RCC 7860 (cell line): ENCODE results near the gene TGIF2.
A peak's percentile ranks its signal among the peaks of the same experiment; 100 is the strongest.
"Not testable (repeated sequence)": the region's sequence is repeated elsewhere in the genome, so short reads cannot be mapped to it uniquely, and the experiment has no call there.

Experiments
- DNase-seq: peaks from one replicate; pipeline ENCODE4 v3.0.0-alpha.2; 2015; ENCODE audit warnings: low spot score
- FAIRE-seq: peaks from 2 replicates; lab custom pipeline; 2012; peaks lifted over from hg19 to GRCh38; lab: Jason Lieb, UNC

Gene TGIF2

DNA sequence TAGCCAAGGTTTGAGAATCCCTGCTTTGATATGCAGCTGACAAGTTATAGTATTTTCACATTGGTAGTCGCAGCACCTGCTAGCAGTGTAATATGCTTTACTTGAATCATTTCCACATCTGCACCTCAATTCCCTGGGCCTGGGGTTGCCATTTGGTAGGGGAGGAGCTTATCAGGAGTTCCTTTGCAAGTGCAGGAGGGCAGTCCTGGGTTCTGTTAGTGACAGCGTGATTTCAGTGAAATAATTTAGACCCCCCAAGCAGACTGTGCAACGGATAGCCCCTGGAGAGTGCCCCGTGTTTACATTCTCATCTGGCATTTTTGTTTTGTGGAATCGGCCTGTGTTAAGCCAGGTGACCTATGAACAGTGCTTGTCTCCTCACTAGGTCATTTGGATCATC, 38.2 kb downstream of the TGIF2 start:
- DNase-seq (no peak), FAIRE-seq (no peak)

DNA sequence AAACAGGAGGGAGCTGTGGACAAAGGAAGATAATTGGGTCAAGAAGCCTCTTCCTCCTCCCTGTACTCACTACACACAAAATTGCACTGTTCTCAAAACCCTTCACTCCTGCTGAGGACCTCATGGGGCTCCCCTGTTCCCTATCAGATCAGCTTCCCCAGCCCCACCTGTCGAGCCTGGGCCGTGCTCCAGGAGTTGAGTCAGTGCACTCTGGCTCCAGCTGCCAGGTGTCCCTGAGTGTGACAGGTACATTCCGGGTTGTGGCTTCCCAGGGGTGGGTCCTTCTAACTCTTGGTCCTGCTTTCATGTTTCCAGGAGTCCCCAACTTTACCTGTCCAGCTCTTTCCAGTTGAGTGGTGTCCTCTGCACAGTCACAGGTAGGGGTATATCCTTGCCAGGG, 40.6 kb downstream of the TGIF2 start:
- FAIRE-seq = no peak

GRCh38 chr20:36614781-36615557, 41.6 kb downstream of the TGIF2 start:
- DNase-seq (peak; percentile 88), FAIRE-seq (peak; percentile 91)

More for the DNA sequence above, 40.6 kb downstream of the TGIF2 start:
- no peak for DNase-seq

- DNase-seq = no peak
- no peak for FAIRE-seq
Observed at GRCh38 chr20:36620917-36621316, 47.5 kb downstream of the TGIF2 start.

GRCh38 chr20:36623444-36623843, 50.0 kb downstream of the TGIF2 start:
- DNase-seq (no peak), FAIRE-seq (no peak)

- FAIRE-seq (no peak), DNase-seq (no peak)
Observed at GRCh38 chr20:36624068-36624943, 50.9 kb downstream of the TGIF2 start.

- DNase-seq (no peak), FAIRE-seq (no peak)
Observed at GRCh38 chr20:36624944-36625324, 51.5 kb downstream of the TGIF2 start.

GRCh38 chr20:36628076-36628475, 54.7 kb downstream of the TGIF2 start:
- DNase-seq (no peak), FAIRE-seq (no peak)

GRCh38 chr20:36629719-36630681, 56.6 kb downstream of the TGIF2 start:
- no peak for FAIRE-seq
- DNase-seq = no peak

- FAIRE-seq = no peak
- DNase-seq = peak; percentile 34
Observed at GRCh38 chr20:36631646-36632045, 58.2 kb downstream of the TGIF2 start.

DNA sequence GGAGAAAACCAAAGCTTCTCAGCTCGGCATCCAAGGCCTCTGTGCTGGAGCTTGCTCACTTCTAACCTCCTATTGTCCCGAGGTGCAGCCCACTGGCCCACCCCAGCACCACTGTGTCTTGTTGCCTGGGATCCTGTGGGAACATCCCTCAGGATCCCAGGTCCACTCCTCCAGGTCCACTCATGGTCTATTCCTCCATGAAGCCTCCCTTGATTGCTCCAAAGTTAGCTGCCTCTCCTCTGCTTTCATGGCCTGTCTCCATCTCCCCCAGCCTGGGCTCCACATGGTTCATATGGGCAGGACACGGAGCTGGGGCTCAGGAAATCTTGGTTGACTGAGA, 58.7 kb downstream of the TGIF2 start:
- no peak for DNase-seq
- no peak for FAIRE-seq

DNA sequence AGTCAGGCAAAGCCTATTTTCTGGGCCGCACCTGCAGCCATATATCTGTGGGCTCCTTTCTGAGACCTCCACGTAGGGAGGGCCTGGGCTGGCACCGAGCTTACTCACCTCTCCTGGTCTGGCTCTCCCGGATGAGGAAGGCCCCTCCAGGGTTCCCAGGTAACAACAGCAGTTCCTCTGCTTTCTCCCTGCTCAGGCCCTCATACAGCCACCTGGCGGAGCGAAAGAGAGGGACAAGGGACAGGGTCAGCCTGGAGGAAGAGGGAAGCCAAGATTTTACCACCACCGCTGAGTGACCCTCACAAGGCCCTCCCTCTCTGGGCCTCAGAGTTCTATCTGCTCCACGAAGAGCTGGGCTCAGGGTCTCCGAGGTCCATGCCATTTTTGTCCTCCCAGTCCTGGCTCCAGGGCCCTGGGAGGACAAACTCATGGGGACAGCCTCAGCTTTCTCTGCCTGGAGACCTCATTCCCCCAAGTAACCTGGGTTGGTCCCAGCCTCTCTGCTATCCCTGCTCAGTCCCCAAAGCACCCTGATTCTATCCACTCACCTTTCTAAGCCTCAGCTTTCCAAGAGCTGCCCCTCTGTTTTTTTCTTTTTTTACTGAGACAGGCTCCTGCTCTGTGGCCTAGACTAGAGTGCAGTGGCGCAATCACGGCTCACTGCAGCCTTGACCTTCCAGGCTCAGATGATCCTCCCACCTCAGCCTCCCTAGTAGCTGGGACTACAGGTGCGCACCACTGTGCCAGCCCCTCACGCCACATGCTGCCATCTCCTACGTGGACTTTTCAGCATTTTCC, 59.3 kb downstream of the TGIF2 start:
- FAIRE-seq (no peak), DNase-seq (no peak)

GRCh38 chr20:36633285-36633772, 59.9 kb downstream of the TGIF2 start:
- DNase-seq (no peak), FAIRE-seq (no peak)

DNA sequence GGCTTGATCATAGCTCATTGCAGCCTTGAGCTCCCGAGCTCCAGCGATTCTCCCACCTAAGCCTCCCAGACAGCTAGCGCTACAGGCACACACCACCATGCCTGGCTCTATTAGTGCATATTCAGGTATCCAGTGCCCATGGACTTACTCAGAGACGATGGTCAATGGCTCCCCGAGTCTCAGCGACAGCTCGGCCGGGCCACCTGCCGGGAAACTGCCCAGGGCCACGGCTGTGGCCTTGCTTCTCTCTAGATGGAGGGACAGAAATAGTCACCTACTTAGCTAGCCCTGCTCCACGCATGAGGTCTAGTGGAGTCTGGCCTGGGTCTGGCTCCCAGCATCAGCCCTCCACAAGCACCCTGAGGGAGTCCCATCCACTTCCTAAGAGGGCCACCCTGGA, 60.9 kb downstream of the TGIF2 start:
- FAIRE-seq (no peak), DNase-seq (no peak)

GRCh38 chr20:36638876-36639400, 65.5 kb downstream of the TGIF2 start:
- not testable (repeated sequence) for FAIRE-seq, DNase-seq

DNA sequence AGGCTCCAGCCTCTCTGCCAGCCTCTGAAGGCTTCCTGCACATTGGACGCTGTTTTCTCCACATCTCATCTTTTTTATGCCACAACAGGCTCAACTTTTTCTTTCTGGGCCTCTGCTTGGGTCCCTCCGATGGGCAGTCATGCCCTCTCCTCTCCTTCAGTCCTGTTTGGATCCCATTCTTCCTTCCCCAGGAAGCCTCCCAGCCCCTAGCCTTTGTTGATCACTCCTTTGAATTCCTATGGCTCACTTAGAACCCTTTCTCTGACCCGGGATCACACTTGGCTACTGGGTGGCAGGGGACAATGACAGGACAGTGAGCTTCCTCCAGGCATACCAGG, 68.1 kb downstream of the TGIF2 start:
- no peak for DNase-seq
- no peak for FAIRE-seq

GRCh38 chr20:36642136-36642535, 68.7 kb downstream of the TGIF2 start:
- FAIRE-seq (no peak), DNase-seq (no peak)
